GM18517 (cell line): Measurements from ENCODE around the gene TRIM7.
A peak's percentile ranks its signal among the peaks of the same experiment; 100 is the strongest.
"Not testable (repeated sequence)": the region's sequence is repeated elsewhere in the genome, so short reads cannot be mapped to it uniquely, and the experiment has no call there.

Experiments used
- ATAC-seq: cut with Tn5 transposase; IDR thresholded peaks from one replicate; pipeline ENCODE4 v1.9.1; 2021; ENCODE audit warnings: mild to moderate bottlenecking, moderate library complexity; ENCODE audit not compliant: unreplicated experiment

The TRIM7 gene

GRCh38 chr5:181214249-181214648, 9.3 kb upstream of the TRIM7 start:
- not testable (repeated sequence) for ATAC-seq

- ATAC-seq, result no peak
These were observed 7.9 kb upstream of the TRIM7 start for GRCh38 chr5:181212934-181213333.

GRCh38 chr5:181212080-181212479, 7.1 kb upstream of the TRIM7 start:
- no peak for ATAC-seq

GRCh38 chr5:181211208-181211607, 6.2 kb upstream of the TRIM7 start:
- ATAC-seq, result no peak

- ATAC-seq, result not testable (repeated sequence)
These were observed 5.7 kb upstream of the TRIM7 start for GRCh38 chr5:181210698-181211097.

GRCh38 chr5:181210148-181210547, 5.2 kb upstream of the TRIM7 start:
- not testable (repeated sequence) for ATAC-seq

- ATAC-seq, result not testable (repeated sequence)
These were observed 4.0 kb upstream of the TRIM7 start for GRCh38 chr5:181209006-181209405.

GRCh38 chr5:181207960-181208253, 2.9 kb upstream of the TRIM7 start:
- no peak for ATAC-seq

GRCh38 chr5:181207214-181207959, 2.4 kb upstream of the TRIM7 start:
- ATAC-seq, result peak; percentile 37

- ATAC-seq, result no peak
These were observed 1.0 kb upstream of the TRIM7 start for GRCh38 chr5:181205761-181206649.

- ATAC-seq, result no peak
These were observed 727 bp downstream of the TRIM7 start for GRCh38 chr5:181204113-181204825.

GRCh38 chr5:181203777-181204112, 1.3 kb downstream of the TRIM7 start:
- ATAC-seq, result no peak

GRCh38 chr5:181203093-181203711, 1.8 kb downstream of the TRIM7 start:
- no peak for ATAC-seq

GRCh38 chr5:181200816-181201215, 4.2 kb downstream of the TRIM7 start:
- no peak for ATAC-seq

GRCh38 chr5:181199881-181200638, 4.9 kb downstream of the TRIM7 start:
- ATAC-seq, result no peak

GRCh38 chr5:181198905-181199519, 6.0 kb downstream of the TRIM7 start:
- peak; percentile 89 for ATAC-seq

GRCh38 chr5:181198106-181198685, 6.8 kb downstream of the TRIM7 start:
- no peak for ATAC-seq

GRCh38 chr5:181197326-181197951, 7.6 kb downstream of the TRIM7 start:
- ATAC-seq, result no peak

- ATAC-seq, result no peak
These were observed 9.7 kb downstream of the TRIM7 start for GRCh38 chr5:181195249-181195761.
